ENCODE measurements around the gene ARMC9.

DNA sequence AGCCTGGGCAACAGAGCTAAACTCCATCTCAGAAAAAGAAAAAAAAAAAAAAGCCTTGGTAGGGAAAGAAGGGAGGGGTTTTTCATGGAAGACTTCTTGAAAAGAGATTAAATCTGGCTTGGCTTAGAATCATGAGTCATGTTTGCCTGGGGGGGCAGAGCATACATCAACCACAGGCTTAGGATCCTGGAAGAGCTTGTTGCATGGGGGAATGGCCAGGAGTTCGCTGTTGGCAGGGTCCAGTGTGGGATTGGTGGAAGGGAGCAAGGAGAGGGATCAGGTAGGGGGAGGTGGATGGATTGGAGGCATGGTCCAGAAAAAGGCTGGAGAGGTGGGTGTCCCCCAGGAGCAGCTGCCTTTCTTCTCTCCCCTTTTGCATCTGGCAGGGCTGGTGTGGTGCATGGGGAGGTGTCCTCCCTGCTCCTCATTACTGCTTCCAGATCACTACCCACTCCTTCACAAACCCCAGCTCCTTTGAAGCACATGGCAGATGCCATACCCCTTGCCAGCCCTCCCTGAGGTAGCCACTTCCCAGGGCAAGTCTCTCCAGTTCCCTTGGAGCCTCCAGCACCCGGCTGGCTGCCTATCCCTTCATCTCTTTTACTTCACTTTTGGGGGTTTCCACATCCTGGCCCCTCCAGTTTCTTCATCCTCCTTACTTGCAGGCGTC lies 2.5 kb downstream of the ARMC9 start:
- TF ChIP-seq, protein P1, sequence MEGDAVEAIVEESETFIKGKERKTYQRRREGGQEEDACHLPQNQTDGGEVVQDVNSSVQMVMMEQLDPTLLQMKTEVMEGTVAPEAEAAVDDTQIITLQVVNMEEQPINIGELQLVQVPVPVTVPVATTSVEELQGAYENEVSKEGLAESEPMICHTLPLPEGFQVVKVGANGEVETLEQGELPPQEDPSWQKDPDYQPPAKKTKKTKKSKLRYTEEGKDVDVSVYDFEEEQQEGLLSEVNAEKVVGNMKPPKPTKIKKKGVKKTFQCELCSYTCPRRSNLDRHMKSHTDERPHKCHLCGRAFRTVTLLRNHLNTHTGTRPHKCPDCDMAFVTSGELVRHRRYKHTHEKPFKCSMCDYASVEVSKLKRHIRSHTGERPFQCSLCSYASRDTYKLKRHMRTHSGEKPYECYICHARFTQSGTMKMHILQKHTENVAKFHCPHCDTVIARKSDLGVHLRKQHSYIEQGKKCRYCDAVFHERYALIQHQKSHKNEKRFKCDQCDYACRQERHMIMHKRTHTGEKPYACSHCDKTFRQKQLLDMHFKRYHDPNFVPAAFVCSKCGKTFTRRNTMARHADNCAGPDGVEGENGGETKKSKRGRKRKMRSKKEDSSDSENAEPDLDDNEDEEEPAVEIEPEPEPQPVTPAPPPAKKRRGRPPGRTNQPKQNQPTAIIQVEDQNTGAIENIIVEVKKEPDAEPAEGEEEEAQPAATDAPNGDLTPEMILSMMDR (conservative IDR thresholded peaks at IDR 0.05; ENCODE audit: low read depth, low read length): no peak
- TF ChIP-seq EZH2 (IDR thresholded peaks at IDR 0.05; ENCODE audit: low read length, unreplicated experiment): no peak
- TF ChIP-seq EZH2phosphoT487 (IDR thresholded peaks at IDR 0.05; ENCODE audit: borderline replicate concordance, low read length): no peak

Data from PC-3 (cell line).